Muscle layer of duodenum (tissue), 2 donors: Measurements from ENCODE around the gene ATF7.
"Not testable (repeated sequence)": the region's sequence is repeated elsewhere in the genome, so short reads cannot be mapped to it uniquely, and the experiment has no call there.

Experiments
- H3K27ac ChIP-seq: one replicate; pipeline ENCODE4 v1.7.0; 2013; ENCODE audit warnings: mild to moderate bottlenecking, low read length
- H3K27me3 ChIP-seq: one replicate; pipeline ENCODE4 v1.7.0; 2013; ENCODE audit warnings: low read depth, mild to moderate bottlenecking, control low read depth, low read length
- H3K36me3 ChIP-seq, 2 donors: one replicate each; pipeline ENCODE4 v1.7.0; 2013; ENCODE audit warnings: low read length in 2 of 2, control low read depth in 1 of 2, mild to moderate bottlenecking in 1 of 2; ENCODE audit not compliant: insufficient read depth in 2 of 2, control insufficient read depth in 1 of 2
- H3K4me1 ChIP-seq, 2 donors: one replicate each; pipeline ENCODE4 v1.7.0; 2013; ENCODE audit warnings: low read length in 2 of 2, mild to moderate bottlenecking in 2 of 2, control low read depth in 1 of 2, moderate library complexity in 1 of 2; ENCODE audit not compliant: insufficient read depth in 2 of 2, control insufficient read depth in 1 of 2
- H3K4me3 ChIP-seq, 2 donors: one replicate each; pipeline ENCODE4 v1.7.0; 2013; ENCODE audit warnings: low read length in 2 of 2, low read depth in 1 of 2, mild to moderate bottlenecking in 1 of 2
- H3K9me3 ChIP-seq, 2 donors: one replicate each; pipeline ENCODE4 v1.7.0; 2013; ENCODE audit warnings: low read length in 2 of 2, control low read depth in 1 of 2, mild to moderate bottlenecking in 1 of 2; ENCODE audit not compliant: control insufficient read depth in 1 of 2
- donor health status: healthy.

ATF7 gene

GRCh38 chr12:53653595-53653994, 27.4 kb upstream of the ATF7 start:
- Histone ChIP-seq H3K36me3 (peaks cover 0 to 4% of the 10 kb centered on the region in 2 donors), H3K27ac (no peak overlapping the region), H3K9me3 (no peaks in the 10 kb centered on the region), H3K4me3 (no peak overlapping the region), H3K4me1 (peaks cover 0 to 11% of the 10 kb centered on the region in 2 donors), H3K27me3 (no peaks in the 10 kb centered on the region)

- Histone ChIP-seq H3K4me1 (no peaks in the 10 kb centered on the region), H3K36me3 (no peaks in the 10 kb centered on the region), H3K27me3 (no peaks in the 10 kb centered on the region), H3K27ac (no peak overlapping the region), H3K4me3 (no peak overlapping the region), H3K9me3 (no peaks in the 10 kb centered on the region)
These were observed 26.2 kb upstream of the ATF7 start for GRCh38 chr12:53652366-53652765.

DNA sequence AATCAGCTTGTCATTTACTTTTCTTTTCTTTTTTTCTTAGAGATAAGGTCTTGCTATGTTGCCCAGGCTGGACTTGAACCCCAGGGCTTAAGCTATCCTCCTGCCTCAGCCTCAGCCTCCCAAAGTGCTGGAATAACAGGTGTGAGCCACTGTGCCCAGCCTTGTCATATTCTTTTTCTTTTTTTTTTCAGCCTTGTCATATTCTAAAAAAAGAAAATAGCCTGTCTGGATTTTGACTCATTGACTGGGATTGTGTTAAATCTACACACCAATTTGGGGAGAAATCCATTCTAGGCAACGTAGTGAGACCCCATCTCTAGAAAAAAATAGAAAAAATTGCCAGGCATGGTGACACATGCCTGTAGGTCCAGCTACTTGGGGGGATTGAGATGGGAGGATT, 25.6 kb upstream of the ATF7 start:
- no peaks in the 10 kb centered on the region for H3K9me3 ChIP-seq

DNA sequence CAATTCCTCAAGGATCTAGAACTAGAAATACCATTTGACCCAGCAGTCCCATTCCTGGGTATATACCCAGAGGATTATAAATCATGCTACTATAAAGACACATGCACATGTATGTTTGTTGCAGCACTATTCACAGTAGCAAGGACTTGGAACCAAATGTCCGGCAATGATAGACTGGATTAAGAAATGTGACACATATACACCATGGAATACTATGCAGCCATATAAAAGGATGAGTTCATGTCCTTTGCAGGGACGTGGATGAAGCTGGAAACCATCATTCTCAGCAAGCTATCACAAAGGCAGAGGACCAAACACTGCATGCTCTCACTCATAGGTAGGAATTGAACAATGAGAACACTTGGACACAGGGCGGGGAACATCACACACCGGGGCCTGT, 20.1 kb upstream of the ATF7 start:
- not testable (repeated sequence) for H3K27me3 ChIP-seq, H3K4me1 ChIP-seq, H3K36me3 ChIP-seq, H3K4me3 ChIP-seq, H3K9me3 ChIP-seq, H3K27ac ChIP-seq

More for the DNA sequence above, 25.6 kb upstream of the ATF7 start:
- no peaks in the 10 kb centered on the region for H3K4me1 ChIP-seq
- no peaks in the 10 kb centered on the region for H3K27me3 ChIP-seq
- H3K36me3 ChIP-seq = no peaks in the 10 kb centered on the region
- H3K4me3 ChIP-seq = no peak overlapping the region
- H3K27ac ChIP-seq = no peak overlapping the region

DNA sequence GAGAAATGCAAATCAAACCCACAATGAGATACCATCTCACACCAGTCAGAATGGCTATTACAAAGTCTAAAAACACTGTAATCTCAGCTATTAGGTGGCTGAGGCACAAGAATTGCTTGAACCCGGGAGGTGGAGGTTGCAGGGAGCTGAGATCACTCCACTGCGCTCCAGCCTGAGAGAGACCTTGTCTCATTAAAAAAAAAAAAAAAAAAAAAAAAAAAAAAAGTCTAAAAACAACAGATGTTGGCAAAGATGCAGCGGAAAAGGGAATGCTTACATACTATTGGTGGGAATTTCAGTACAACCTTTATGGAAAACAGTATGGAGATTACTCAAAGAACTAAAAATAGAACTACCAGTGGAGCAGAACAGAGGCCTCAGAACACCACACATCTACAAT, 19.0 kb upstream of the ATF7 start:
- Histone ChIP-seq H3K9me3 (no peaks in the 10 kb centered on the region), H3K27me3 (no peaks in the 10 kb centered on the region), H3K27ac (no peak overlapping the region), H3K4me1 (no peaks in the 10 kb centered on the region), H3K36me3 (no peaks in the 10 kb centered on the region), H3K4me3 (no peak overlapping the region)

GRCh38 chr12:53644133-53644532, 18.0 kb upstream of the ATF7 start:
- Histone ChIP-seq H3K4me3 (no peak overlapping the region), H3K27ac (no peak overlapping the region), H3K9me3 (no peaks in the 10 kb centered on the region), H3K27me3 (no peaks in the 10 kb centered on the region), H3K36me3 (no peaks in the 10 kb centered on the region), H3K4me1 (no peaks in the 10 kb centered on the region)

DNA sequence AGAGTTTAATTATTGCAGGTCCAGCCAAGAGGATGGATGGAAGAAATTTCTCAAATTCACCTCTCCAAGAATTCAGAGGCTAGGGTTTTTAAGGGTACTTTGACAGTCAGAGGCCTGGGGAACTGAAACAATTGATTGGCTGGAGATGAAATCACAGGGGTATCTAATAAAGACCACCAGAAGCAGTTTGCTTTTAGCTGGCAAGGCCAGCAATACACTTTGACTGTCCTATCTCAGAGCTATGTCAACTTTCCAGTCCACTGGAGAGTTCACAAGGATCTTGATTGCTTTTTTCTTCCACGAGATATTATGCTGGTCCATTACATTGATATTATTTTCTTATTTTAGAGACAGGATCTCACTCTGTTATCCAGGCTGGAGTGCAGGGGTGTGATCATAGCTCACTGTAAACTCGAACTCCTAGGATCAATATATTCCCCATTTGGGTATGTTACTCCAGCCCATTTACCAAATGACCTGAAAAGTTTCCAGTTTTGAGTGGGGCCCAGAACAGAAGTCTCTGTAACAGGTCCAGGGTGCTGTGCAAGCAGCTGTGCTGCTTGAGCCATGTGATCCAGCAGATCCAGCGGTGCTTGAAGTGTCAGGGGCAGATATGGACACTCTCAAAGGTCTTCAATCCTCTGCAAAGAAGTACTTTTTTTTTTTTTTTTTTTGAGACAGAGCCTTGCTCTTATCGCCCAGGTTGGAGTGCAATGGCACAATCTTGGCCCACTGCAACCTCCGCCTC, 17.2 kb upstream of the ATF7 start:
- Histone ChIP-seq H3K4me1 (no peaks in the 10 kb centered on the region), H3K36me3 (no peaks in the 10 kb centered on the region), H3K27ac (no peak overlapping the region), H3K27me3 (no peaks in the 10 kb centered on the region), H3K9me3 (no peaks in the 10 kb centered on the region), H3K4me3 (no peak overlapping the region)

GRCh38 chr12:53638057-53638456, 11.9 kb upstream of the ATF7 start:
- Histone ChIP-seq H3K9me3 (no peaks in the 10 kb centered on the region), H3K27me3 (no peaks in the 10 kb centered on the region), H3K4me3 (no peak overlapping the region), H3K4me1 (no peaks in the 10 kb centered on the region), H3K36me3 (no peaks in the 10 kb centered on the region), H3K27ac (no peak overlapping the region)

DNA sequence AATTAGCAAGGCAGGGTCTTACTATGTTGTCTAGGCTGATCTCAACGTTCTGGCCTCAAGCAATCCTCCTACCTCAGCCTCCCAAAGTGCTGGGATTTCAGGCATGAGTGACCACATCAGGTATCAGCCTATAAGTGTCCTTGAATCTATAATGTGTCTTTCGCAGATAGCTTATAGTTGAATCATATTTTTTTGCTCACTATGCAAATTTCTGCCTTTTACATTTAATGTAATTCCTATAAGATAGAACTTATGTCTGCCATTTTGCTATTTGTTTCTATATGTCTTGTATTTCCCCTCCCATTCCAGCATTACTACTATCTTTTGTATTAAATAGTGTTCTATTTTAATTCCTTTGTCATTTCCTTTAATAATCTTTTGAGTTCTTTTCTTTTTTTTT, 10.5 kb upstream of the ATF7 start:
- H3K4me3 ChIP-seq = no peak overlapping the region
- no peak overlapping the region for H3K27ac ChIP-seq
- no peaks in the 10 kb centered on the region for H3K9me3 ChIP-seq
- no peaks in the 10 kb centered on the region for H3K4me1 ChIP-seq
- H3K27me3 ChIP-seq = no peaks in the 10 kb centered on the region
- no peaks in the 10 kb centered on the region for H3K36me3 ChIP-seq

GRCh38 chr12:53635708-53636107, 9.5 kb upstream of the ATF7 start:
- H3K27ac ChIP-seq, H3K4me3 ChIP-seq, H3K27me3 ChIP-seq, H3K9me3 ChIP-seq, H3K36me3 ChIP-seq, H3K4me1 ChIP-seq: not testable (repeated sequence)

GRCh38 chr12:53631721-53632120, 5.5 kb upstream of the ATF7 start:
- Histone ChIP-seq H3K4me3 (no peak overlapping the region), H3K27ac (no peak overlapping the region), H3K36me3 (no peaks in the 10 kb centered on the region), H3K4me1 (no peaks in the 10 kb centered on the region), H3K9me3 (no peaks in the 10 kb centered on the region), H3K27me3 (no peaks in the 10 kb centered on the region)

GRCh38 chr12:53627919-53628318, 1.7 kb upstream of the ATF7 start:
- Histone ChIP-seq H3K4me1 (peaks cover 13 to 17% of the 10 kb centered on the region in 2 donors), H3K27ac (no peak overlapping the region), H3K36me3 (peaks cover 0 to 4% of the 10 kb centered on the region in 2 donors), H3K4me3 (no peak overlapping the region), H3K27me3 (no peaks in the 10 kb centered on the region), H3K9me3 (no peaks in the 10 kb centered on the region)
